ENCODE measurements around the gene TLK2.
"Not testable (repeated sequence)": the region's sequence is repeated elsewhere in the genome, so short reads cannot be mapped to it uniquely, and the experiment has no call there.

GRCh38 chr17:62493049-62493655 is 14.5 kb downstream of the TLK2 start:
- not testable (repeated sequence) for TF ChIP-seq CTCF (IDR thresholded peaks at IDR 0.05; ENCODE audit: low read length); EZH2 (optimal IDR thresholded peaks at IDR 0.05; ENCODE audit: low read depth, low read length)
